CD4-positive, alpha-beta T cell treated with Interferon alpha-2 for 1 hour (primary cell): ENCODE data around the gene MYO16.

Source experiments
- DNase-seq, 2 donors: peaks; one replicate each; pipeline ENCODE4 v3.0.0-alpha.2; 2020 to 2022

The MYO16 gene

DNA sequence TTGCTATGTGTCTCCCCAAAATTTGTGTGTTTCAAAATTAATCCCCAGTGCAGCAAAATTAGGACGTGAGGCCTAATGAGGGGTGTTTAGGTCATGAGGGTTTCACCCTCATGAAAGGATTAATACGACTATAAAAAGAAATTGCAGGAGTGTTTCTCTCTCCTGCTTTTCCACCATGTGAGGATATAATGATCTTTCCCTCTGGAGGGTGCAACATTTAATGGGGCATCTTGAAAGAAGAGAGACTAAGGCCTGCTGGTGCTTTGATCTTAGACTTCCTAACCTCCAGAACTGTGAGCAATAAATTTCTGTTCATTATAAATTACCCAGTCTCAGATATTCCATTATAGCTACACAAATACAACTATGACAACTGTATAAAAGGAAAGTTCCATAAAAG is 183.2 kb downstream of the MYO16 start:
- DNase-seq, result no peak

DNA sequence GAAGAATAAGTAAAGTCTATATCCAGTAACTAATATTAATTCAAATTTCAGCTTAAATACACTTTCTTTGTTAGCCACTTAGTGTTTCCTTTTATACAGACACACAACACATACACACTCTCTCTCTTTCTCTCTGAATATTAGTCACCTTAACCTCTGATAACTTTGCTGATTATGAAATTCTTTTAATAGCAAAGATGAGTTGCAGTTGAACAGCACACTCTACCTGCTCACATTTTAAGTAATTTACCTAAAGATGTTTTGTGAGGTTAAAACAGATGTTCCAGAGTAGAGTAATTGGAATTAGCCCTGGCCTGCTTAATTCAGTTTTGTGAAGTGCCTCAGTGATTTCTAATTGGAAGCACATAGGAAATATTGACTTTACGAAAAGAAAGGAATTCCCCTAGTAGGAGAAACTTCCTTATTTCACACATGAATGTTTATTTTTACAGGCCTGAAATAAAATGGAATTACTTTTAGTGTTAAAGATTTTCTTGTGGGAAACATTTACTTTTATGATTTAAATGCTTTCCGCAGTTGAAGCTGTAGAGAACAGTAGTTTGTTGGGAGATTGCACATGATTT is 184.3 kb downstream of the MYO16 start:
- no peak for DNase-seq

- no peak for DNase-seq
Measured at GRCh38 chr13:108816375-108816774, 187.0 kb downstream of the MYO16 start.

- DNase-seq, result no peak
Measured at GRCh38 chr13:108827646-108828045, 198.2 kb downstream of the MYO16 start.

DNA sequence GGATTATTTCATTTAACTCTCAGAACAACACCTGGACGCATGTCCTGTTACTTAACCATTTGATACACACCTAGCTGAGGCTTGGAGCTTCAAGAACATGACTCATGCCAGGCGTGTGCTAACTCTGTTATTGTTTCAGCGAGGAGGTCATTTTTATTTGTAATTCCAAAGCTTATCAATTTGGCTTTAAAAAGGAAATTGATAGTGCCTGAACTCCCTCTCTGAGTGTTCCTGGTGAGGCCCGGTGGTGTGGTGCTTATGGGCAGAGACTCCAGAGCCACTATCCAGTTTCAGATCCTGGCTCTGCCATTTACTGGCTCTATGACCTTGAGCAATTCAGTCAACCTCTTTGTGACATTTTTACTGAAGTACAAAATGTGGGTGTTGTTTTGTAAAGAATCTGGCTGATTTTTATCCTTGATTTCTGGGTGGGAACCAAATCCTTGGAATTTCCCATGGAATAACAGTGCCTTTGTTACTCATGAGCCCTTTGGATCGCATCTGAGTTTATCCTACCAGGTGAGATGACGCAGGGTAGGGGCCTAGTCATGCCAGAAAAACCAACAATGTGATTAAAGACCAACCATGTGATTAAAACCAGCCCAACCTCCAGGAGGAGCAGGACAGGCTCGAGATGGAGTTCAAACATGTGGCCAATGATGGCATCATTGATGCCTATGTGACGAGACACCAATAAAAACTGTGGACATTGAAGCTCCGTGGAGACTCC is 198.8 kb downstream of the MYO16 start:
- no peak for DNase-seq

- DNase-seq, result no peak
Measured at GRCh38 chr13:108830916-108831315, 201.5 kb downstream of the MYO16 start.

GRCh38 chr13:108833531-108833930 is 204.1 kb downstream of the MYO16 start:
- DNase-seq, result no peak

- DNase-seq, result no peak
Measured at GRCh38 chr13:108834193-108834592, 204.8 kb downstream of the MYO16 start.

GRCh38 chr13:108835083-108835482 is 205.7 kb downstream of the MYO16 start:
- no peak for DNase-seq

GRCh38 chr13:108850691-108851090 is 221.3 kb downstream of the MYO16 start:
- no peak for DNase-seq

DNA sequence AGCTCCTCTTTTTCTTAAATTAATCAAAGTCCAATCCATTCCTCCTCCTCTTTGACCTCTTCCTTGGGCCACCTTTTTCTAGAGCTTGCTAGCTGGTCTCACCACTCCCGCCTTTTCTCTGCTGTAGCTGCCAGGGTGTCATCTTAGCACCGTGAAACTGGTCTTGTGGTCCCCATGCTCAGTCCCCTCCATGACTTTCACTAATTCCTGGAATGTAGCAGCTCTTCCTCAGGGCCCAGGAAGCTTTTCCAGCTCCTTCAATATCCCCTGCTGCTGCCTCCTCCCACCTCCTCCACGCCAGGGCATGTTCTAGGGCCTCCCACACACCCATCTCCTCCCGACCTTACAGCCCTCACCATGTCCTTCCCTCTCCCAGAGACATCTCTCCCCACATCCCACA is 222.2 kb downstream of the MYO16 start:
- no peak for DNase-seq

GRCh38 chr13:108853031-108853430 is 223.6 kb downstream of the MYO16 start:
- DNase-seq, result no peak

GRCh38 chr13:108855737-108856387 is 226.5 kb downstream of the MYO16 start:
- no peak for DNase-seq

DNA sequence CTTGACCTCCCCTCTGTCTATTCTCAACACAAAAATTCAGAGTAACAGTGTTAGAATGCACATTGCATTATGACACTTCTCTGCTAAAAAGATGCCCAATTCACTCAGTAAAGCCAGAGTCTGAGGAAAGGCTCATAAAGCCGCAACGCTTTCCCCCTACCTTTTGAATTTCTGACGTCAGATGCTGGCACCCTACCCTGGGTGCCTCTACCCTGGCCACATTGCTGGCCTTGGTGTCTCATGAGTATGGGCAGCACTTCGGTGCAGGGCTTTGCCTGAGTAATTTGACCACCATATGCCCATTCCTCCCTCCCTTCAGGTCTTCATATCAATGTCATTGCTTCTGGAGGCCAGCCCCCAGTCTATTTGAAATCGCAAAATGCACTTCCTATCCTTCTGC is 229.3 kb downstream of the MYO16 start:
- no peak for DNase-seq

DNA sequence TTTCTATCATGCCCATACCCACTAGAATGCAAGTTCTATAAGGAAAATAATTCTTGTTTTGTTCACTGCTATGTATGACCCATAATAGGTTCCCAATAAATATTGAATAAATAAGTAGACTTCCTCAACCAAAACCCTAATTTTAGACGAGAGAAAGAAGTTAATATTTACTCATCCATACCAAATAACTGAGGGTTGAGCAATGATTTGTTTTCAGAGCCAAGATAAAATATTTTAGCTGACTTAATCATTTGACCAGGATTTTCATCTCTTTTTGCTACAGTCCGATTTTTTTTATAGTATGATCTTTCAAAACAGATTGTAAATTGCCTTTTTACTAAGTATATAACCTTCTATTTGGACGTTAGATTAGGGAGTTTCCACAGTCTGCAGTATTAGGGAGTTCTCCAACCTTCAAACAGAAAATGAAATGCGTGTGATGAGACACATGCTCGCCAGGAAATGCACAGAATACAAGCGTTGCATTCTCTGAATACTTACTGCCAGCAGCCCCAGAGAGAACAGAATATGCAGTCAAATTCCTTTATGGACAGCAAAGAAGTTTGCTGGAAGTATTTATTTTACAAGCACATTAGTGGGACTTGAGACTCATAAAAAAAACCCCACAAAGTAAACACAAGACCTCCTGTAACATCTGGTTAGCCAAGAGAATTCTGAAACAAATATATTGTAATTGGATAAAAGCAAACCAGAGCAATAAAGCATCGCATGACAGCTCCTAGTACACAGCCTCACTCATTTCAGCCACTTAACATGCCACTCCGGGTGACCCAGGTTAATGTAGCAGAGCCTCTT is 230.0 kb downstream of the MYO16 start:
- no peak for DNase-seq

DNA sequence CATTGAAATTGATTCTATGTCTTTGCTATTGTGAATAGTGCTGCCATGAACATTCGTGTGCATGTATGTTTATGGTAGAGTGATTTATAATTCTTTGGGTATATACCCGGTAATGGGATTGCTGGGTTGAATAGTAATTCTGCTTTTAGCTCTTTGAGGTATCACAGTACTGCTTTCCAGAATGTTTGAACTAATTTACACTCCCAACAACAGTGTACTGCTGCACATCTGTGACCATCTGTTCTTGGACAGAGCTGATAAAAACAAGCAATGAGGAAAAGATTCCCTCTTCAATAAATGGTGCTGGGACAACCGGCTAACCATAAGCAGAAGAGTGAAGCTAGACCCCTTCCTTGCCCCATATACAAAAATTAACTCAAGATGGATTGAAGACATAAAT is 231.0 kb downstream of the MYO16 start:
- no peak for DNase-seq

DNA sequence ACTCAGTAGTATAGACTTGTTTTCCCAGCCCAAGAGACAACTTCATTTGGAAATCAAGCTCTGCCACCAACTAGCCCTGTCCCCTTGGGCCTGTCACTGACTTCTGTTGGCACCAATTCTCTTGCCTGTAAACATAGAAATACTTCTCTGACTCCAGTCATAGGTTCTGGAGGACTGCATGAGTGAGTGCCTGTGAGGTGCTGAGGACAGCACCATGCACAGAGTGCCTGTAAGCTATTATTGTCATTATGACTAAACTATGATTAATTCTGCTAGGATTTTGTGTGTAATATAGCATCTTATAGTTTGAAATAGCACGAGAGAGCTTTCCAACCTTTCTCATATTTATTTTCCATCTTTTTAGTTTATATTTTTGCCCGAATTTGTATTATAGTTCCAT is 247.9 kb downstream of the MYO16 start:
- DNase-seq, result no peak

- DNase-seq, result no peak
Measured at GRCh38 chr13:108878732-108879131, 249.3 kb downstream of the MYO16 start.

DNA sequence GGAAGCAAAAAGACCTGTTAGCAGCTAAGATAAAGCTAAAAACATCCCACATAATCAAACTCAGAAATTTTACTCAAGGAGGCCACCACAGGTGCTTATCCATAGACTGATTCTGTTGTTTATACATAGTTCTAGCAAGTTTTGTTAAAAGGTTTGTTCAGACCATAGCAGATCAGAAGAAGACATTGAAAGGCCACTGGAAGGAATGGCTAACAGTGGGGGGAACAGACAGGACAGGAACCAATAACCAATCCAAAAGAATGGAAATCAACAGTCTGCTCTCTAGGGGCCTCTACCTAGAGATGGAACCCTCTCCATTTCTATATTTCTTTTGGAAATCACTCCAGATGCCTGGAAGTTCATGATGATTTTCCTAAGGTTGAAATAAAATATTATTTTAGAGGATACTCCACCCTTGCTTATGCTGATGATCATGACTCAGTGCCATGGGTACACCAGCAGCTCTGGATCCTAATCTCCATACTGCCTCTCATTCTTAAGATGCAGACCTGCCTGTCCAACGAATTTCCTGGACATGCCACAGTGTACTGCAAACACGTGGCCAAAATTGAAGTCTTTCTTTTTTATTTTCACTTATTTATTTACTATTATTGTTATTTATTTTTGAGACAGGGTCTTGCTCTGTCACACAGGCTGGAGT is 260.0 kb downstream of the MYO16 start:
- DNase-seq, result no peak

DNA sequence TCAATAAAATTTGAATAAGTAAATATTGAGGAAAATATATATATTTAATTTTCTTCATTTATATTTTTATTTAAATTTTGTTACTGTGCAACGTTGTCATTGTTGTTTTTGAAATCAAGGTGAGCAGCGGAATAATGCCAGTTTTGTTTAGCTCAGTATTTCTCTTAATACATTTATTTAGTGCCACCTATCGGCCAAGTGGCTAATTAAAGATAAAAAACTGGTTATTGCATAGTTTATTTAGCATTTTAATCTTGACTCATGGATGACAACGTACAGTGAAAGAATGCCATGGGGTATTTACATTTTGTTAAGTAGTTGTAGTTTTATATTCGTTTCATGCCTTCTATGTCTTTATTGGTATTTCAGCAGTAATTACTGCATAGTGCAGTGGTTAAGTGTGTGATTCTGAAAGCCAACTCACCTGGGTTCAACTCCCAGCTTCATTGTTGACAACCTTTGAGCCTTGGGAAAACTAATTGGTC is 265.9 kb downstream of the MYO16 start:
- peak in 1 of 2 donors; percentile 50 for DNase-seq

DNA sequence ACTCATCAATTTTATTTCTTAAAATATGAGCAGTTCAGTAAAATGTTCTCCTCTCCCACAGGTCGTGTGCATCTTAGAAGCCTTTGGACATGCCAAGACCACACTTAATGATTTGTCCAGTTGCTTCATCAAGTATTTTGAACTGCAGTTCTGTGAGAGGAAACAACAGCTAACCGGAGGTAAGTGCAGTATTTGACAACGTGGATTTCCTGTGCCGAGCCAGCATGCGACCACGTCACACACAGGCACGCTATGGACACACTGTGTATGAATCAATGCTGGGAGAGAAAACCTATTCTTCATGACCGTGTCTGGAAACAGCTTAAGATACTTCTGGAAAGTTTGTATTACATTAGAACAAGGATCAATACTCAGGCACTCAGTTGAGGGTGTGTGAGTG is 268.5 kb downstream of the MYO16 start:
- no peak for DNase-seq

DNA sequence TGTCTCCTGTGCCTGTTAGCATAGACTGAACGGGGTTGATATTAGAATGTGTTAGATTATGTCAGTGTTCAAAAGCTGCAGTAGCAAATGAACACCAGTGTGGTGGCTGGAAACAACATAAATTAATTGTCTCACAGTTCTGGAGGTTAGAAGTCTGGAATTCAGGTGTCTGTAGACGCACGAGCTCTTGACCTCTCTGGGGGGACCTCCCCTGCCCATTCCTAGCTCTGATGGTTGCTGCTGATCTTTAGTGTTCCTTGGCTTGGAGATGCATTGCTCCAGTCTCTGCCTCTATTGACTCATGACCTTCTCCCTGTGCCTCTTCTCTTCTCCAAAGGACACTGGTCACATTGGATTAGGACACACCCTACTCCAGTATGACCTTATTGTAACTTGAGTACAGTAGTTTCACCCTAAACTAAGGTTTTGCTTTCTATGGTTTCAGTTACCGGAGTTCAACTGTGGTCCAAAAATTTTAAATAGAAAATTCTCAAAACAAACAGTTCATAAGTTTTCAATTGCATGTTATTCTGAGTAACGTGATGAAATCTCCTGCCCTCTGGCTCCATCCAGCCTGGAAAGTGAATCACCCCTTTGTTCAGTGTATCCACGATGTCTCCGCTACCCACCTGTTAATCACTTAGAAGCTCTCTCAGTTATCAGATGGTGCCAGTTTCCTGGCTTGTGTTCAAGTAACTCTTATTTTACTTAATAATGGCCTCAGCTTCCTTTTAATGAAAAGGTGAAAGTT is 273.2 kb downstream of the MYO16 start:
- DNase-seq, result no peak
